A673 (cell line): ENCODE measurements around the gene DNPH1. TPM values are rescaled to one million over a fixed set of nuclear protein-coding genes. Genes with fewer than 3 reads are reported as not detected.

Experiments
- BruUV-seq: library from RNA; stranded (reverse); fragments of 400-500 nt; replicated peaks from 2 replicates; lab custom pipeline; 2021; lab: Mats Ljungman, UMichigan
- CTCF ChIA-PET: fragments of 300-600 bp; sonication (Branson Sonifier 250); formaldehyde crosslinking; loops from one replicate; lab custom pipeline; 2022; ENCODE audit warnings: antibody characterized with exemption; lab: Charles Lee
- POLR2A ChIA-PET: fragments of 300-600 bp; sonication (Branson Sonifier 250); formaldehyde crosslinking; loops from one replicate; lab custom pipeline; 2022; ENCODE audit warnings: antibody characterized with exemption; ENCODE audit not compliant: low non-redundant PET; lab: Charles Lee
- DNase-seq: peaks from one replicate; pipeline ENCODE4 v3.0.0-alpha.2; 2015; ENCODE audit warnings: low spot score
- H3K27ac ChIP-seq: fragments of 200-600 bp; sonication (generic); 2 replicates; pipeline ENCODE4 v1.5.1; 2016; ENCODE audit warnings: mixed run types, low read depth, mild to moderate bottlenecking, mixed read lengths, antibody characterized with exemption, low read length; ENCODE audit not compliant: poor library complexity, severe bottlenecking
- H3K27me3 ChIP-seq: fragments of 200-600 bp; sonication (generic); replicated peaks from 2 replicates; pipeline ENCODE4 v1.6.1; 2017; ENCODE audit warnings: mixed run types, low read depth, mild to moderate bottlenecking, mixed read lengths, antibody characterized with exemption, low read length; ENCODE audit not compliant: insufficient read depth, poor library complexity
- H3K36me3 ChIP-seq: fragments of 200-600 bp; sonication (generic); 2 replicates; pipeline ENCODE4 v1.6.1; 2016; ENCODE audit warnings: mixed run types, mild to moderate bottlenecking, mixed read lengths, antibody characterized with exemption, low read length; ENCODE audit not compliant: insufficient read depth, poor library complexity, severe bottlenecking
- H3K4me1 ChIP-seq: fragments of 200-600 bp; sonication (generic); 2 replicates; pipeline ENCODE4 v1.6.1; 2017; ENCODE audit warnings: mixed run types, mild to moderate bottlenecking, mixed read lengths, antibody characterized with exemption, low read length; ENCODE audit not compliant: insufficient read depth, poor library complexity, severe bottlenecking
- H3K4me3 ChIP-seq: fragments of 200-600 bp; sonication (generic); 2 replicates; pipeline ENCODE4 v1.5.1; 2016; ENCODE audit warnings: low read depth, mixed run types, mild to moderate bottlenecking, mixed read lengths, low read length; ENCODE audit not compliant: poor library complexity, severe bottlenecking
- H3K9me3 ChIP-seq: fragments of 200-600 bp; sonication (generic); 2 replicates; pipeline ENCODE4 v1.6.1; 2016; ENCODE audit warnings: mixed run types, low read depth, mild to moderate bottlenecking, mixed read lengths, antibody characterized with exemption, low read length; ENCODE audit not compliant: poor library complexity, severe bottlenecking
- CTCF ChIP-seq: fragments of 300-800, 200-600 bp; sonication (generic); conservative IDR thresholded peaks from 2 replicates; pipeline ENCODE4 v1.5.1; 2017; ENCODE audit warnings: low read depth, mild to moderate bottlenecking, antibody characterized with exemption, low read length, moderate library complexity, mixed read lengths
- EZH2 ChIP-seq: fragments of 200-600 bp; sonication (generic); IDR thresholded peaks from 2 replicates; pipeline ENCODE4 v1.6.1; 2017; ENCODE audit warnings: borderline replicate concordance, low read depth, mild to moderate bottlenecking, mixed read lengths, antibody characterized with exemption, low read length; ENCODE audit not compliant: poor library complexity, severe bottlenecking
- intact Hi-C: fragments of 100-400 bp; cut with micrococcal nuclease; formaldehyde crosslinking; loops from one replicate; pipeline ENCODE4 v1.10.0; 2022; ENCODE audit not compliant: unreplicated experiment
- total RNA-seq: library from RNA; stranded (reverse); gene quantifications from 2 replicates; pipeline ENCODE4 v1.2.3, GENCODE V29; 2021

The DNPH1 gene
- total RNA-seq, 1 experiment from 2014 or later: 55.1 TPM

- intact Hi-C loops: no loop called here
- DNase-seq: no peak
- CTCF ChIA-PET: no interaction called here
- peaks cover 13% of the 10 kb centered on the region for H3K36me3 ChIP-seq
- POLR2A ChIA-PET: no interaction called here
- no peak for TF ChIP-seq CTCF
- TF ChIP-seq EZH2: no peak
- no TSS peak for BruUV-seq
- no peak overlapping the region for H3K27ac ChIP-seq
- H3K4me3 ChIP-seq: no peak overlapping the region
- no peaks in the 10 kb centered on the region for H3K9me3 ChIP-seq
- no peaks in the 10 kb centered on the region for H3K27me3 ChIP-seq
- H3K4me1 ChIP-seq: no peaks in the 10 kb centered on the region
Observed at GRCh38 chr6:43219119-43219518, 10.2 kb downstream of the DNPH1 start.

- ChIA-PET POLR2A (no interaction called here), CTCF (no interaction called here)
- intact Hi-C loops: no loop called here
Observed at GRCh38 chr6:43217351-43217750, 11.9 kb downstream of the DNPH1 start.

GRCh38 chr6:43216200-43216599 is 13.1 kb downstream of the DNPH1 start:
- intact Hi-C loops: no loop called here
- ChIA-PET POLR2A (no interaction called here), CTCF (no interaction called here)
- Histone ChIP-seq H3K9me3 (no peaks in the 10 kb centered on the region), H3K36me3 (peaks cover 5% of the 10 kb centered on the region), H3K27me3 (no peaks in the 10 kb centered on the region), H3K27ac (no peak overlapping the region), H3K4me1 (no peaks in the 10 kb centered on the region), H3K4me3 (no peak overlapping the region)
- no peak for TF ChIP-seq CTCF
- no peak for TF ChIP-seq EZH2
- DNase-seq: no peak
- no TSS peak for BruUV-seq

More at GRCh38 chr6:43217351-43217750, 11.9 kb downstream of the DNPH1 start:
- Histone ChIP-seq H3K27ac (no peak overlapping the region), H3K9me3 (no peaks in the 10 kb centered on the region), H3K36me3 (peaks cover 5% of the 10 kb centered on the region), H3K27me3 (no peaks in the 10 kb centered on the region), H3K4me3 (no peak overlapping the region), H3K4me1 (no peaks in the 10 kb centered on the region)
- no peak for DNase-seq
- TF ChIP-seq EZH2: no peak
- TF ChIP-seq CTCF: no peak
- BruUV-seq: no TSS peak
